ENCODE results near the gene GLCE.

GLCE gene

DNA sequence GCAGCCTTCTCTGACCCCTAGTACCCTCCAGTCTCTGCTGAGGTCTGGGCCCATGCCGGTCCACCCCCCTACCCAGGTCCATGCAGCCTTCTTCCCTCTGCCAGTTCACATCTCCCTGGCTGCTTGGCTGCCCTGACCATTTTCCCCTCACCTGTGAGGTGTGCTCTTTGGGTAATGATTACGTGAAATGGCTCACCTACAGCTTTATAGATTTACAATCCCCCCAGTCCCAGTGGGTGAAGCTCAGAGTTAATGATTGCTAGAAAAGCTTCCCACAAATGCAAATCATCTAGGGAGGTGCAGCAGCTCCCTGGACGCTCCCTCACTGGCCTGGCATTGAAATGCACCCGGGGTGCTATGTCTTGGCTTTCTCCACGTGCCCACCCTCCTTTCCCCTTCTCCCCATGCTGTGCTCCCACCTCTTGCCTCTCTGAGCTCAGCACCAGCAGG is 157.0 kb downstream of the GLCE start:
- H3K4me3 ChIP-seq (ENCODE audit: low read depth, low read length), result no peak overlapping the region
- TF ChIP-seq, protein P1, sequence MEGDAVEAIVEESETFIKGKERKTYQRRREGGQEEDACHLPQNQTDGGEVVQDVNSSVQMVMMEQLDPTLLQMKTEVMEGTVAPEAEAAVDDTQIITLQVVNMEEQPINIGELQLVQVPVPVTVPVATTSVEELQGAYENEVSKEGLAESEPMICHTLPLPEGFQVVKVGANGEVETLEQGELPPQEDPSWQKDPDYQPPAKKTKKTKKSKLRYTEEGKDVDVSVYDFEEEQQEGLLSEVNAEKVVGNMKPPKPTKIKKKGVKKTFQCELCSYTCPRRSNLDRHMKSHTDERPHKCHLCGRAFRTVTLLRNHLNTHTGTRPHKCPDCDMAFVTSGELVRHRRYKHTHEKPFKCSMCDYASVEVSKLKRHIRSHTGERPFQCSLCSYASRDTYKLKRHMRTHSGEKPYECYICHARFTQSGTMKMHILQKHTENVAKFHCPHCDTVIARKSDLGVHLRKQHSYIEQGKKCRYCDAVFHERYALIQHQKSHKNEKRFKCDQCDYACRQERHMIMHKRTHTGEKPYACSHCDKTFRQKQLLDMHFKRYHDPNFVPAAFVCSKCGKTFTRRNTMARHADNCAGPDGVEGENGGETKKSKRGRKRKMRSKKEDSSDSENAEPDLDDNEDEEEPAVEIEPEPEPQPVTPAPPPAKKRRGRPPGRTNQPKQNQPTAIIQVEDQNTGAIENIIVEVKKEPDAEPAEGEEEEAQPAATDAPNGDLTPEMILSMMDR (IDR thresholded peaks at IDR 0.05; ENCODE audit: low read depth, low read length, missing control alignments), result no peak
- no peak for DNase-seq (ENCODE audit: low read depth)

DNA sequence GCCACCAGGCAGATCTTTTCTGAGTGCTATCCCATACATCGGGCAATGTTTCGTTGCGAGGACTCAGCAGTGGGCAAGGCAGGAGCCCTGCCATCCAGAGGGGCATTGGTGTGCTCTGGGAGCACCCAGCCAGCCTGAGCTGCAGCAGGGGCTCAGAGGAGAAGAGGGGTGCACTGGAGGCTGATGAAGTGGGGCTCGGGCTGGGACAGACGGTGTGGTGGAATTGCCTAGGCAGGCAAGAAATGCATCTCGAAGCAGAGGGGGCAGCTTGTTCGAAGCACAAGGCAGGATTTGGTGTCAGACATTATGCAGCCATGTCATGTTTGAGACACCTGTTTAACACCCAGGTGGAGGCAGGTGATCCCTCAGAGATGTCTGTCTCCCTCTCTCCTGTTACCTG is 157.6 kb downstream of the GLCE start:
- H3K4me3 ChIP-seq (ENCODE audit: low read depth, low read length), result no peak overlapping the region
- DNase-seq (ENCODE audit: low read depth), result no peak
- TF ChIP-seq, protein P1 (IDR thresholded peaks at IDR 0.05; ENCODE audit: low read depth, low read length, missing control alignments), result no peak

DNA sequence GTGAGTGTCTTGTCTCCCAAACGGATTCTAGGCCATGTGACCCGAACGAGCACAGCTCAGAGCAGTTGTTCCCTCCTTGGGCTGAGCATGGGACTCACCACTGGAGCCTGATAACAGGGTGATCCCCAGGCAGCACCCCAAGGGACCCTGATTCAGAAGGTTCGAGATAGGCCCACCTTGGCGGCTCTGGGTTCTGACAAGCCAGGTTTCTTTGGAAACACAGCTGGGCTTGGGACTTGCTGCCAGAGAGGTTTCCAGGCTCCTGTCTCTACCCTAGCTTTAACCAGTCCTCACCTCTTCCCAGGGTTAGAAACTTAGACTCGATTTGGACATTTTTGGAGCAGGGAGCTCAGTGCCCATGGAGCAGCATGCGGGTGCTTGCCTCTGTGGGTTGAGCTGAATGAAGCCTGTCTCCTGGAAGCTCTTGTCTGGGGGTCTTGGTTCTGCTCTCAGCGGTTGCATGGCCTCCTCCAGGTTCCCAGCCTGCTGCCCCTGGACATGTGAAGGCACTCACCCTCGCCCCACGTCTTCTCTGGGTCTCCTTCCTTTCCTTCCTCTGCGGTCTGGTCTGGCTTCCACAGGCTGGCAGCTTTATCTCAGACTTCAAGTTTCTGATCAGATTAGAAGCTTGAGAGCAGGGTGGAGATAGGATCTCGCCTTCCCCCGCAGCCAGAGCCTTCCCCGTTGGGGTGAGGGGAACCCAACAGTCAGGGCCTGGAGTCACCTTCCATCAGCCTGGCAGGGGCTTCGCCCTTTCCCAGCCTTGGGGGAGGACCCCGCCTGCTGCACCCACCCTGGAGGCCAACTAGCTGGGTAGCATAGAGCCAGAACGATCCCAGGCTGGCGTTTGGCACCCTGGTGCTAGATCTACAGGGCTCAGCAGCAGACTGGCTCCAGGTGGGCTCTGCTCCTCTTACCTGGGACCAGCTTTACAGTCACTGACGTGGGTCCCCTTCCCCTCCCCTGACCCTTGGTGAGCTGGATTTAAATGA is 159.2 kb downstream of the GLCE start:
- DNase-seq (ENCODE audit: low read depth), result no peak
- no peak overlapping the region for H3K4me3 ChIP-seq (ENCODE audit: low read depth, low read length)
- TF ChIP-seq, protein P1 (IDR thresholded peaks at IDR 0.05; ENCODE audit: low read depth, low read length, missing control alignments), result no peak

DNA sequence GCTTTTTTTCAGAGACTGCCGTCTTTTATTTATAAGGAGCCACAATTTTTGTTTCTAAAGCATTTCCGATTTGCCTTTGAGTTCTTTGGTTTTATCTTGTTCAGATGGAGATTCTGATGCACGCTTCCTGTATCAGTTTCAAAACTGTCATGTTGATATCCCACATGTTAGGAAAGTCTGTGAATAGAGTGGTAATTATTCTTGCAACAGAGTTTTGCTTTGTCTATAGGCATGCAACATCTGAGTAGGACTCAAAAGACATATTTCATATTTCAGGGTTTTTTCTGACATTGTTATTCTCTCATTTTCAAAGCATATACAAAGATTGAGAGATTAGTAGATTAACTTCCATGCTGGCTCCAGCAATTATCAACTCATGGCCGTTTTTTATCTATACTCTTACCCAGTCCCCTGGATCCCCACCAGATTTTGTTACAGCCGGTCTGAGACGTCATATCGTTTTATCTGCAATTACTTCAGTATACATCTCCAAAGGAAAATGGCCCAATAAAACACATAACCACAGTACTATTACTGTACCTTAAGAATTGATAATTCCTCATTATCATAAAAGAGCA is 160.6 kb downstream of the GLCE start:
- no peak overlapping the region for H3K4me3 ChIP-seq (ENCODE audit: low read depth, low read length)
- TF ChIP-seq, protein P1 (IDR thresholded peaks at IDR 0.05; ENCODE audit: low read depth, low read length, missing control alignments), result no peak
- DNase-seq (ENCODE audit: low read depth), result no peak

All from GM12864 (cell line).